Activated naive CD4-positive, alpha-beta T cell (primary cell): Measurements from ENCODE around the gene PPL.
"Not testable (repeated sequence)": the region's sequence is repeated elsewhere in the genome, so short reads cannot be mapped to it uniquely, and the experiment has no call there.

Source experiments
- DNase-seq, 4 experiments: peaks; one replicate each; lab custom pipeline; 2025; lab: John Stamatoyannopoulos, UW

Gene PPL

GRCh38 chr16:4934591-4934990 lies 2.4 kb downstream of the PPL start:
- no peak for DNase-seq

- no peak for DNase-seq
Observed at GRCh38 chr16:4933871-4934395, 3.0 kb downstream of the PPL start.

- no peak for DNase-seq
Observed at GRCh38 chr16:4933433-4933832, 3.5 kb downstream of the PPL start.

GRCh38 chr16:4931381-4931780 lies 5.6 kb downstream of the PPL start:
- no peak for DNase-seq

- DNase-seq, result not testable (repeated sequence)
Observed at GRCh38 chr16:4929619-4930018, 7.3 kb downstream of the PPL start.

- no peak for DNase-seq
Observed at GRCh38 chr16:4928227-4928626, 8.7 kb downstream of the PPL start.

- no peak for DNase-seq
Observed at GRCh38 chr16:4927661-4928060, 9.3 kb downstream of the PPL start.

- no peak for DNase-seq
Observed at GRCh38 chr16:4926928-4927327, 10.0 kb downstream of the PPL start.

- DNase-seq, result no peak
Observed at GRCh38 chr16:4925791-4926190, 11.2 kb downstream of the PPL start.

GRCh38 chr16:4925293-4925607 lies 11.7 kb downstream of the PPL start:
- DNase-seq, result no peak

GRCh38 chr16:4924593-4925292 lies 12.2 kb downstream of the PPL start:
- no peak for DNase-seq

- DNase-seq, result no peak
Observed at GRCh38 chr16:4923853-4924252, 13.1 kb downstream of the PPL start.

GRCh38 chr16:4922721-4923342 lies 14.1 kb downstream of the PPL start:
- DNase-seq, result no peak

- DNase-seq, result no peak
Observed at GRCh38 chr16:4920826-4921225, 16.1 kb downstream of the PPL start.

- DNase-seq, result no peak
Observed at GRCh38 chr16:4918781-4919251, 18.1 kb downstream of the PPL start.

GRCh38 chr16:4917117-4917516 lies 19.8 kb downstream of the PPL start:
- DNase-seq, result no peak

GRCh38 chr16:4915226-4915761 lies 21.7 kb downstream of the PPL start:
- DNase-seq, result no peak

GRCh38 chr16:4914528-4915225 lies 22.3 kb downstream of the PPL start:
- DNase-seq, result no peak

- no peak for DNase-seq
Observed at GRCh38 chr16:4913774-4914525, 23.0 kb downstream of the PPL start.

- DNase-seq, result no peak
Observed at GRCh38 chr16:4913130-4913773, 23.7 kb downstream of the PPL start.

- no peak for DNase-seq
Observed at GRCh38 chr16:4911970-4912386, 25.0 kb downstream of the PPL start.

GRCh38 chr16:4910828-4911227 lies 26.1 kb downstream of the PPL start:
- DNase-seq, result no peak
